ENCODE results near the gene SEC22C.

The SEC22C gene

DNA sequence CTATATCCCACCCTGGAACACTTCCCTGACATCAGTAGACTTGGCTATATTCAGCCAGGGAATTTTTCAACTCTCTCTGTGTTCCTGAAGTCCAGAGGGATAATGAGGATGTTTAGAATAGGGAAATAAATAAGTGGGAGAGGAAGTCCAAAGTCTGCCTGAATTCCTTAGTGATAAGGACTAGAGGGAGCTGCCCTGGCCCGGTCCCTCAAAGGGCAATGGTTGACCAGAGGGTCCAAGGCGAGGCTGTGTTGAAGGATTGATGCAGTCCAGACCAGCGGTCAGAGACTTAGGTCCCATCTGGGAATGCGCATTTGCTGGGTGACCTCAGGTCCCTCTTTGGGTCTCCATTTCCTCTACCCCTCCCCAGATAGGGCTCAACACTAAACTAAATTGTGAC, 71.4 kb downstream of the SEC22C start:
- DNase-seq: no peak

DNA sequence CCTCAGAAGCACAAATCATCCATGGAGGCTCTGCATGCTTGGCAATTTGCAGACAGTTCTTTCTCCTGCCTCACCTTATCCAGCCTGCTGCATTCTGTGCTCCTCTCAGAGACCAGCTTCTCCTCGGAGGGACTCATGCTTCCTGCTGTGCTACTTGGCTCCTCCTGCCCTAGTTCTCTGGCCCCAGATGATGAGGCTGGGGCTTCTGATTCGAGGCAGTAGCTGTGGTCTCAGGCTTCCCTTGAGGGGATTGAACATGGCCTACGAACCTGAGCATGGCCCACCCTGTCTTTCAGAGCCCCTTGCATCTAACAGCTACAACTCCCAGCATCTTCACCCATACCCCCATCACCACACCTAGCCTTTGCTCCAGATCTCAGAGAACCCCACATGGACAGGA, 72.7 kb downstream of the SEC22C start:
- no peak for DNase-seq

DNA sequence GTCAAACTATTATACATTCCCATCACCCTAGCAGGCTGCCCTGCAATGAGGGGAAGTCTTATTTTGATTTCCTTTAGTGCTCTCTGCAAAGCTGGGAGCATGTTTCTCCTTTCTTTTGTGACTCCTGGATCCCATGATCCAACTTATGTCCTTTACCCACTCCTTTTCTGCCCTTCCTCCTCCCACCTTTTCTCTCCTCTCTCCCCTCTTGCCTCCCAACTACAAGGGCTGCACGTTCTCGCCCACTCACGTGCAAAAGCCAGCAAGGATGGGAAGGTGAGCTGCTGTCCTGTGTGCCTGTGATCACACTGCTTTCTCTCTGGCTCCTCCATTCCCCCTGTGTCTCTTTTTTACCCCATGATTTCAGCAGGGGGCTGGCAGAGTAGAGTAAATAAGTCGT, 73.2 kb downstream of the SEC22C start:
- DNase-seq: no peak

- DNase-seq: no peak
Measured at GRCh38 chr3:42507761-42508335, 73.9 kb downstream of the SEC22C start.

DNA sequence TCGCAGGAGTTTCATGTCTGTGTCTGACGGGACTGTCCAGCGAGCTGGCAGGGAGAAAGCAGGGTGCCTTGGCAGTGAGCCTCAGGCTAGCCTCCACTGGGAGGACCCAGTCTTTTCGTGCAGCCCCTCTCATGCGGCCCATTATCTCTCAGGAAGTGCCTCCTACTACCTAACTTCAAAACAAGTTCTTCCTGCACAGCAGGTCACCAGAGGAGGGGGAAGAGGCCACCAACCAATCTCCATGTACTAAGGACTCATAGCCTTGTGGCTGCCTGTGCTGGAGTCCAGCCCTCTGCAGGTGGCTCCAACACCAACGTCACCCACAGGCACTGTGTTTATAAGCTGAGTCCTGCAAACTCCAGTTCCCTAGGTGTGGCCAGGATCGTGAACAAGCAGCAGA, 74.5 kb downstream of the SEC22C start:
- DNase-seq: peak; percentile 63

GRCh38 chr3:42505849-42506410, 75.8 kb downstream of the SEC22C start:
- no peak for DNase-seq

DNA sequence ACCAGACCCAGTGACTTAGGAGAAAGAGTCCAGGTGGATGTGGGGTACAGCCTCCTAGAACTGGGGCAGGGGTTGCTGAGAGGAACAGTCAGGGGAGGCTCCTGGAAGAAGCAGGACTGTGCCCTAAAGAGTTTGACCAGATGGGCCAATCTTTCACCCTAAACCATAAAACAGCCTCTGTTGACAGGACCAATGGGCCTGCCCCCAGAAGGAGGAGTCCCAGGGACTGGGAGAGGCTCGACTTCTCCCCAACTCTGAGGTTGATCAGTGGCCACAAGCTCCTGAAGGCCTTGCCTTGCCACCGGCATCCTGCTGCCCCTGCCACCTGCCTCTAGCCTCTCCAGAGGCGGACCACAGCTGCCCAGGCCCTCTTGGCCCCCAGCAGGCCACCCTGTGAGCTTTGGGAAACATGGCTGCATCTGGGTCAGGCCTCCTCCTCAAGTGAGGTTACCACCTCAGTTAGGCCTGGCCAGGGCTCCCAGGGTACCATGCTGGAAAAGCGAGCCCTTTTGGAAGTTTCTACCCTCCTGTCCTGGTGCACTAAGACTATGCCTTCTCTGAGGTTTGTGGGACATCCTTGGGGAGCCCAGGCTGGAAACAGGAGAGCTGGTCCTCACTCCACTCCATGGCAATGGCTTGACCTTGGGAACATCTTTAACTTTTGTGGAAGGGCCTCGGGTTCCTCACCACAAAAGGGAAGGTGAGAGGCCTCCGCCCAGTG, 76.5 kb downstream of the SEC22C start:
- DNase-seq: no peak

DNA sequence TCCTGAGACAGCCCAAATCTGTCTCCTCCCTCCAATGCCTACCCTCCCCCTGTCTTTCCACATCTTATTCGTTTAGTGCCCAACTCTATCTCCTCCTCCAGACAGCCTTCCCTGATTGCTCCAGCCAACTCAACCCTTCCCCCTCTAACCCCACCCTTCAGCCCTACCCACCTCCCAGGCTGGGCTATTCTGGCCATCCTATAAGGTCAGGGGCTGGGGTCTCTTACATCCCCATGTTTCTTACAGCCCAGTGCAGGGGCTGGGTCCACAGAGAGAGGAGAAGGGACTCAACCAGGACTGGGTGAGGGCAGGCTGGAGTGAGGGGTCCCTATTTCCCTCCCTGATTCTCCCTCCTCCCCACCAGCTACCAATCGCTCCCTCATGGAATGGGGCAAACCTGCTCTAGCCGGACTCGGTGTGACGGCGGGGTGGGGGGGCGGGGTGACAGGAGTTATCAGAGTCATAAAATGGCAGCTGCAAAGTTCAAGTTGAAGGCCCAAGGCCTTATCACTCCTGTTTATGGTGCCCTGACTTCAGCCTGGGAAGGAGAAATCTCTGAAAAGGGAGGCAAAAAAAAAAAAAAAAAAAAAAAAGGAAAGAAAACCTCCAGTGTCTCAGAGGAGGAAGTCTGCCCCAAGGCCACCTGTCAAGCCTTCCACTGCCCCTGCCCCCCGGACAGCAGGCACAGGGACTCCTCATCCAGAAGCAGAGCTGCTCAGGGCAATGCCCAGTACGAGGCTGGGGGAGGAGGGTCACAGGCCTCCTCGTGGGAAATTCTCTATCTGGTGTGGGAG, 77.2 kb downstream of the SEC22C start:
- no peak for DNase-seq

GRCh38 chr3:42503957-42504333, 77.8 kb downstream of the SEC22C start:
- no peak for DNase-seq

GRCh38 chr3:42503251-42503924, 78.4 kb downstream of the SEC22C start:
- DNase-seq: no peak

DNA sequence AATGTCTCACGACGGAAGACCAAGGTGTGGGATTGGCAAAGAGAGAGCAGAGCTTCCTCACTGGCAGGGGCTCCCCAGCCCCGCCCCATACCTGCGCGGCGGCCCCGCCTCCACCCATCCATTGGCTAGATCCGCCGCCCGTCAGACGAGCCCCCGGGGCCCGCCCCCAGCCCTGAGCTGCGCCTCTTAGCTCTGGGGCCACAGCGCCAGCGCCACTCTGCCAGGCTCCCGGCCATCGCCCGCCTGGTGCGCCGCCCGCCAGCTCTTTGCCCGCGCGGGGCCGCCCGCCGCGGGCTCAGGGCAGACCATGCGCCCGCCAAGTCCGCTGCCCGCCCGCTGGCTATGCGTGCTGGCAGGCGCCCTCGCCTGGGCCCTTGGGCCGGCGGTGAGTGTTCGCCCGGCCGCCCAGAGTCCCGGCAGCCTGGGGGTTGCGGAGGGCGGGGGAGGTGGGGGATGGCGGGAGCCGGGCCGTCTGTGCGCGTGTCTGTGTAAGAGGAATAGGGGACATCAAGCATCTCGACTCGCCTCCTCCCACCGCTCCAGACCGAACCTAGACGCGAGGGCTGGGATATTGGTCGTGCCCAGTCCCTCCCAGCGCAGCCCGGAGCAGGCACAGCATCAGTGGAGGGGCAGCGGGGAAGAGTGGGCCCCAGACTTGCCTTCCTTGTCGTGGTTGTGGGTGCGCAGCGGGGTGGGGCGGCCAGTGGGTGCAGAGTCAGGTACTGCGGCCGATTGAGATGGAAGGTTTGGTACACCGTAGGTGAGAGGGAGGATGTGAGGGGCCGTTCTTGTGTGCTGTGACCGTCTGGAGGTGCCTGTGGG, 79.1 kb downstream of the SEC22C start, which contains the start of gene VIPR1:
Gene VIPR1 (plus strand): TSS at position 215 of the 822 bp plus-strand sequence. CDS start 93 bp downstream, at position 308.
- peak; percentile 80 for DNase-seq

- DNase-seq: peak; percentile 61
Measured at GRCh38 chr3:42501681-42502428, 79.9 kb downstream of the SEC22C start.

GRCh38 chr3:42501321-42501680, 80.5 kb downstream of the SEC22C start:
- DNase-seq: peak; percentile 9

GRCh38 chr3:42500909-42501308, 80.9 kb downstream of the SEC22C start:
- DNase-seq: no peak

DNA sequence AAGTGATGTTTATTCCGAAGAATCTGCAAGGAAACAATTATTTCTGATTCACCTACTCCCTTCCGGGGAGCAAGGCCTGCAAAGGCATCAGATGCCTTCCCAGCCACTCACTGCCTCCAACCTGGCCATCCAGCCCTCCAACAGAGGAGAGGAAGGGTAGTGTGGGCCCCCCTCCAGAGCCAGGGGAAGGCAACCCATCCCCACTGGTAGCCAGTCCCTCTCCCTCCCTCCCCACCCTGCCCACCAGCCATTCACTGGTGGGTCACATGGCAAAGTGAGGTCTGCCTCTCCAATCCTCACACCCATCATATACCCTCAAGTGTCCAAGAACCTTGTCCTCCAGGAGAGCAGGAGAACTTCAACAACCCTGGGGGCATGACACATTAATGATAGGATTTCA, 81.7 kb downstream of the SEC22C start:
- no peak for DNase-seq

GRCh38 chr3:42499478-42499871, 82.3 kb downstream of the SEC22C start:
- DNase-seq: no peak

GRCh38 chr3:42498791-42499477, 82.8 kb downstream of the SEC22C start:
- no peak for DNase-seq

DNA sequence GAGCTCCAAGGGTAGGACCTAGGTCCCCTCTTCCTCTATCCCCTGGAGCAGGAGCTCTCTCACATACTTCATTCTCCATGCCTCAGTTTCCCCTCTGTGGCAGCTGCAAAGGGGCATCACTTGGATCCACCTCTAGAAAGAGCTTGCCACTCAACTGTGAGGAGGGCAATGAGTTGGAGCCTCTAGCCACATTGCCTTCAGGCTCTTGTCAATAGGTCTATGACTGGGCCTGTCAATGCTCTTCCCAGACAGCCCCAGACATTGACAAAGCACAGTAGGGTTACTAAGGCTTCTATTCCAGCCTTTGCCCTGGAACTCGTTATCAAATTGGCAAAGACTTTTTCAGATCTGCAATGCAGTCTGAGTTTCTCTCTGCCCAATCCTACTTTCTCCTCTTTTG, 83.7 kb downstream of the SEC22C start:
- no peak for DNase-seq
